CD1c-positive myeloid dendritic cell (primary cell): ENCODE results near the gene GGCT.
A peak's percentile ranks its signal among the peaks of the same experiment; 100 is the strongest.
"Not testable (repeated sequence)": the region's sequence is repeated elsewhere in the genome, so short reads cannot be mapped to it uniquely, and the experiment has no call there.

Experiments used
- DNase-seq: peaks from one replicate; pipeline ENCODE4 v3.0.0-alpha.2; 2016; ENCODE audit errors: extremely low spot score

The GGCT gene, protein sequence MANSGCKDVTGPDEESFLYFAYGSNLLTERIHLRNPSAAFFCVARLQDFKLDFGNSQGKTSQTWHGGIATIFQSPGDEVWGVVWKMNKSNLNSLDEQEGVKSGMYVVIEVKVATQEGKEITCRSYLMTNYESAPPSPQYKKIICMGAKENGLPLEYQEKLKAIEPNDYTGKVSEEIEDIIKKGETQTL

GRCh38 chr7:30504301-30505173, at the start of gene GGCT:
Gene GGCT, minus strand, starts transcription at chr7:30504829. Its CDS starts 120 bp downstream, at chr7:30504709.
- DNase-seq = peak; percentile 99

DNA sequence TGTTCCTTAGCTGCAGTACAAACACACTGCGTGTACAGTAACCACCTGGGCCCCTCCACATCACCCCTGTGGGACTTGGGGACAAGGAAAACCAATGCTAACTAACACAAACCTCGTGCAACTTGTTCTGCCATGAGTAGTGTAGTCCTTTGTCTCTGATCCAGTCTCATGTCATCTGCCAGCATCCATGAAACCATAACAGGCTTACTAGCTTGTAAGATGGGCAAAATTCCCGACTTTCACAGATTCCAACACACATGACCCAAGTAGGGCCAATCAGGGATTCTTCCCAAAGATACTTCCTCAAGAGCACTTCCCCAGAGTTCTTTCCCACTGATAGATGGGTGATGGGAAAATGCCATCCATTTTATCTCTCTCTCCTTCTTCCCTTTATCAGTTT, 48.9 kb upstream of the GGCT start:
- no peak for DNase-seq

DNA sequence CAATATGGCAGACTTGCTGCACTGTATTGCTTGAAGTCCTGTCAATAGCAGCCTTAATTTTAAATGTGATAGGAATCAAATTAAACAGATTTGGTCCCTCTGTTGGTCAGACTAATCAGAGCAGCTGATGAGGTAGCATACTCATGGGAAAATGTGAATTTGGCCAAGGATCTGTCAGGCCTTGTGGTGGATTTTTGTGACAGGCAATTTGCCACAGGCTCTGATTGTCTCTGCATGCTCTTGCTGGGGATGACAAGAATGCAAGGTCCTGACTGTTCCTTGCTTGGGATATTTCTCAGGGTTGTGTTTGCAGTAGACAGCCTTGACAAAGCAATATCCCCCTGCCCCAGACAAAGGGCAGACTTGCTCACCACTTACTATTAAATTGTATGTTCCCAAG, 48.5 kb upstream of the GGCT start:
- no peak for DNase-seq

DNA sequence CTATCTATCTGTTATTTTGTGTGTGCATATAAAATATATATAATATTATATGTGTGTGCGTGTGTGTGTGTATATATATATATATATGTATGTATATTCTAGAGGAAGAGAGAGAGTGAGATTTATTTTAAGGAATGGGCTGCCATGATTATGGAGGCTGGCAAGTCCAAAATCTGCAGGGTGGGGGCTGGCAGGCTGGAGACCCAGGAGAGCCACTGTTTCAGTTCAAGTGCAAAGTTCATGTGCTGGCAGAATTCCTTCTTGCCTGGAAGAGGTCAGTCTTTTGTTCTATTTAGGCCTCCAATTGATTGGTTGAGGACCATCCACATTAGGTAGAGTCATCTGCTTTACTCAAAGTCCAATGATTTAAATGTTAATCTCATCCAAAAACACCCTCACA, 47.7 kb upstream of the GGCT start:
- DNase-seq = no peak

- DNase-seq = peak; percentile 87
Measured at GRCh38 chr7:30549931-30550493, 45.4 kb upstream of the GGCT start.

- peak; percentile 80 for DNase-seq
Measured at GRCh38 chr7:30548845-30549244, 44.2 kb upstream of the GGCT start.

GRCh38 chr7:30546596-30546995, 42.0 kb upstream of the GGCT start:
- DNase-seq = no peak

DNA sequence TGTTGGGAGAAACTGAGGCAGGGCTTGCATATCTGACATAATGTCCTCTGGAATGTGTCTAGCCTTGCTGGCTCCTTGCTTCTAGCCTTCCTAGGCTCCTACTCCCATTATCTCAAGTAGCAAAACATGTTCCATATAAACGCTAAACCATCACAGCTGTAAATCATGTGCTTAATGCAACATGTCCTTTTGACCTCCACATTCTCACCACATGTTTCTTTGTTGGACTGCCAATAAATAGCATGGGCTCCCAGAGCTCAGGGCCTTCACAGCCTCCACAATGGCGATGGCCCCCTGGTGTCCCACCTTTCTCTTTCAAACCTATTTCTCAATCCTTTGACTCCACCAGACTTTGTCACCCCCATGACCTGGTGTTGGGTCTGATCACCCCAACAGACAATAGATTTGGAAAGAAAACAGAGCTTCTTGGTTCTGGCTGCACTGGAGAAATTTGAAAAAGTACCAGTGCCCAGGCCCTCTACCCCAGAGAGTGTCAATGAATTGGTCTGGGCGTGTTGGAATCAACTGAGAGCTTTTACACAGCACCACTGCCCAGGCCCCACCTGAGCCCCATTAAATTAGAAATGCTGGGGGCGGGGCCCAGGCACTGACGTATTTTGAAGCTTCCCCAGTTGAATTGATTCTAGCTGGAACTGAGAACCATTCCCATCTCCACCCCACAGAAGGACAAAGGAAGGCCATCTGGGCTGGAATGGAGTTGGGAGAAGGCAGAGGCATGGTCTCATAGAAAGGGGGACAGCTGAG, 41.3 kb upstream of the GGCT start:
- no peak for DNase-seq

GRCh38 chr7:30543813-30544525, 39.3 kb upstream of the GGCT start:
- no peak for DNase-seq

DNA sequence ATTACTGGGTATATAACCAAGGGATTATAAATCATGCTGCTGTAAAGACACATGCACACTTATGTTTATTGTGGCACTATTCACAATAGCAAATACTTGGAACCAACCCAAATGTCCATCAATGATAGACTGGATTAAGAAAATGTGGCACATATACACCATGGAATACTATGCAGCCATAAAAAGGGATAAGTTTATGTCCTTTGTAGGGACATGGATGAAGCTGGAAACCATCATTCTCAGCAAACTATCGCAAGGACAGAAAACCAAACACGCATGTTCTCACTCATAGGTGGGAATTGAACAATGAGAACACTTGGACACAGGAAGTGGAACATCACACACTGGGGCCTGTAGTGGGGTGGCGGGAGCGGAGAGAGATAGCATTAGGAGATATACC, 38.5 kb upstream of the GGCT start:
- not testable (repeated sequence) for DNase-seq

DNA sequence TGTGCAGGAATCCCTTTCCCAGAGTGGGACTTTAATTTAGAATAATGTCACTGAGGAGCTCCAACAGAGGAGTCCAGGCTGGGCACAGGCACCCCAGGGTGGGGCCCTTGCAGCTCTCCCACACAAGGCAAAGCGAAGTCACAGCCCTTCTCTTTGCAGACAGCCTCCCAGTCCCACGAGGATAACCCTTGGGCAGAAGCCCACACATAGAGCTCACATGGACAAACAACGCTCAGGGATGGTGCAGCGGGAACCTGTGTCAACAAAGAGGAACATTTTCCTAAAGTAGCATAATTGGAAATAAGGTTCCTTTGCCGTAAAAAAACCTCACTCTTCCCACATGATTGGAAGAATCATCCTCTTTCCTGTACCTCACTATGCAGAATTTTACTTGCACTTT, 29.3 kb upstream of the GGCT start:
- no peak for DNase-seq

DNA sequence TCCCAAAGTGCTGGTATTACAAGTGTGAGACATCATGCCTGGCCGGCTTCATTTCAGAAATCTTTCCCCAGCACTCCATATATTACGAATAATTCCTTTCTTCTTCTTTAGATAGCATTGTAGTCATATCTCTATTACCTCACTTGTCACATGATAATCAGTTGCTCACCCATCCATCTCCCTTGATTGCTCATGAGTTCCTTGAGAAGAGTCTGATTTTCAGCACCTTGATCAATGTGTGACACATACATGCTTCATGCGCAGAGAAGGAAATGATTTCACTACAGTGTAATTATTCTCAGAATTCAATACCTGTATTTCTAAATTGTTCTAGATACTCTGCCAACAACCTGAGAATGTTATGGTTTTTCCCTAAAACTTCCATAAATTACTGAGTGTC, 26.7 kb upstream of the GGCT start:
- no peak for DNase-seq

DNA sequence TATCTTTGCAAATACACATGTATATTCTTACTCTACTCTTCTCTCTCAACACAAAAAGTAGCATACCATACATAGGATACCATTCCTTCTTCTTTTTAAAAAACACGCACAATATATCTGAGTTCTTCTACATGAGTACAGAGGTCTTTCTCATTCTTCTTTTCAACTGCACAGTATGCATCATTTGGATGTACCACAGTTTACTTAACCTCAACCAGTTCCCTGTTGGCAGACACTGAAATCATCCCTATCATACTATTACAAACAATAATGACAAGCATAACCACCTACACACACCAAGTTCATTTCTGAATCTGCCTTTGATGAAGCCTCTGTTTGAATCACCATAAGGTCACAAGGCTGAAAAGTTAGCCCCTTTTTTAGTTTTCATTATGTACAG, 25.7 kb upstream of the GGCT start:
- no peak for DNase-seq

- DNase-seq = no peak
Measured at GRCh38 chr7:30528779-30529178, 24.1 kb upstream of the GGCT start.

GRCh38 chr7:30527297-30527696, 22.7 kb upstream of the GGCT start:
- DNase-seq = not testable (repeated sequence)

- DNase-seq = no peak
Measured at GRCh38 chr7:30526163-30526562, 21.5 kb upstream of the GGCT start.

DNA sequence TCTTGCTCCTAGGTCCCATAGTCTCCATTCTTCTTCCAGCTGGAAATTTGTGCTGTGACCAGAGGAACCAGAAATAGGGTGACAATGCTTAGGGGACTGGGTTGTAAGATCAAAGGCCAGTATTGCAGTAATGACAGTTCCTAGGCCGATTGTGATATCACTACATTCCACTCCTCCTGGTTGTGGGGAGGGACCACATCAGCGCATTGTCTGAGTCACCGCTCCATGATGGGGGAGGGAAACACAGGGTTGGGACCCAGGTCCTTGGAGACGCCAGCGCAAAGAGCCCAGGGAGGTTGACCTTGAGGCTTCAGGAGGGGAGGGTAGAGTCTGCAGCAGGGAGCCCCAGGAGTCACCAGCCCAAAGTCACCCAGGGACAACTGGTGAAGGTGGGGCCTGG, 20.8 kb upstream of the GGCT start:
- DNase-seq = no peak

GRCh38 chr7:30524545-30524944, 19.9 kb upstream of the GGCT start:
- DNase-seq = no peak

DNA sequence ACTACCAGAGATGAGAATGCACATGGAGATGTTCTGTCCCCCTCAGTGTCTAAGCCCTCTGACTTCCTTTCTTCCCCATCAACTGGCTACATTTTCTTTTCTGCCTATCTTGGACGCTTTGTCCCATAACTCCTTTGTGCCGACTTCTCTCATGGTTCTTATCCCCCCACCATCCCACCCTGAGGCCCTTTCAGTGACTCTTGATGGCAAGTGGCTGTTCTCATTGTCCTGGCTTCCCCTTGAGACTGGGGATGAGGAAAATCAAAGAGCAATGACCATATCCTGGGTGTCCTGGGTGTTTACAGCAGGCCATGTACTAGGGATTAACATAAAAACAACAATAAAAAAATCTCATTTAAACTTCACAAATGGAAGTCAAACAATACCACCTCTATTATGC, 18.8 kb upstream of the GGCT start:
- DNase-seq = no peak

GRCh38 chr7:30522159-30522558, 17.5 kb upstream of the GGCT start:
- no peak for DNase-seq

DNA sequence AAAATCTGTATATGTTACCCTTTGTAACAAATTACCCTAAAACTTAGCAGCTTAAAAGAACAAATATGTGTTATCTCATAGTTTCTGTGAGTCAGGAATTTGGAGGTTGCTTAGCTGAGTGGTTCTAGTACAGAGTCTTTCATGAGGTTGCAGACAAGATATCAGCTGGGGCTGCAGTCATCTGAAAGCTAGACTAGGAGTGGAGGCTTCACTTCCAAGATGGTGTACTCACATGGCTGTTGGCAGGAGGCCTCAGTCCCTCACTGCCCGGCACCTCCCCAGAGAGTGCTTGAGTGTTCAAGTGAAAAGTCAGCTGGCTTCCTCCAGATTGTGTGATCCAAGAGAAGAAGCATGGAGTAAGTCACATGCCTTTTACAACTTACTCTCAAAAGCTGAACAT, 16.9 kb upstream of the GGCT start:
- no peak for DNase-seq

GRCh38 chr7:30519122-30519521, 14.5 kb upstream of the GGCT start:
- no peak for DNase-seq
